GM06990 (cell line): ENCODE measurements around the gene RERE.

Experiments
- DNase-seq: peaks from one replicate; pipeline ENCODE4 v3.0.0-alpha.2; 2011; ENCODE audit not compliant: insufficient read length; ENCODE audit errors: extremely low read depth
- H3K27me3 ChIP-seq: replicated peaks from 2 replicates; pipeline ENCODE4 v1.6.0; 2011; ENCODE audit warnings: low read length; ENCODE audit not compliant: control insufficient read depth, insufficient read depth
- H3K36me3 ChIP-seq: 2 replicates; pipeline ENCODE4 v1.5.1; 2011; ENCODE audit warnings: low read length; ENCODE audit not compliant: control insufficient read depth, insufficient read depth
- H3K4me3 ChIP-seq: replicated peaks from 2 replicates; pipeline ENCODE4 v1.5.1; 2011; ENCODE audit warnings: low read depth, mild to moderate bottlenecking, control low read depth, low read length
- TF ChIP-seq, protein P1 (sequence below): IDR thresholded peaks from 2 replicates; pipeline ENCODE4 v1.5.1; 2011; ENCODE audit warnings: low read length, control low read depth, mild to moderate bottlenecking, inconsistent platforms; ENCODE audit not compliant: insufficient read depth, poor library complexity, severe bottlenecking

The RERE gene

DNA sequence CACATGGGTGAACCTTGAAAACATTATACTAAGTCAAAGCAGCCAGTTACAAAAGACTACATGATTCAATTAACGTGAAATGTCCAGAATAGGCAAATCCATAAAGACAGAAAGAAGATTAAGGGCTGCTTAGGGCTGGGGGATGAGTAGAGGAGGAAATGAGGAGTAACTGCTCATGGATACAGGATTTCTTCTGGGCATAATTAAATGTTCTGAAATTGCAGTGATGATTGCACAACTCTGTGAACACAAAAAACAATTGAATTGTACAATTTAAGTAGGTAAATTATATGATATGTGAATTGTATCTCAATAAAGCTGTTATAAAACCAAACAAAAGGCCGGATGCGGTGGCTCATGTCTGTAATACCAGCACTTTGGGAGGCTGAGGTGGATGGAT, 52.2 kb downstream of the RERE start:
- no peak for DNase-seq
- Histone ChIP-seq H3K27me3 (no peaks in the 10 kb centered on the region), H3K36me3 (no peaks in the 10 kb centered on the region), H3K4me3 (no peak overlapping the region)
- TF ChIP-seq, protein P1, sequence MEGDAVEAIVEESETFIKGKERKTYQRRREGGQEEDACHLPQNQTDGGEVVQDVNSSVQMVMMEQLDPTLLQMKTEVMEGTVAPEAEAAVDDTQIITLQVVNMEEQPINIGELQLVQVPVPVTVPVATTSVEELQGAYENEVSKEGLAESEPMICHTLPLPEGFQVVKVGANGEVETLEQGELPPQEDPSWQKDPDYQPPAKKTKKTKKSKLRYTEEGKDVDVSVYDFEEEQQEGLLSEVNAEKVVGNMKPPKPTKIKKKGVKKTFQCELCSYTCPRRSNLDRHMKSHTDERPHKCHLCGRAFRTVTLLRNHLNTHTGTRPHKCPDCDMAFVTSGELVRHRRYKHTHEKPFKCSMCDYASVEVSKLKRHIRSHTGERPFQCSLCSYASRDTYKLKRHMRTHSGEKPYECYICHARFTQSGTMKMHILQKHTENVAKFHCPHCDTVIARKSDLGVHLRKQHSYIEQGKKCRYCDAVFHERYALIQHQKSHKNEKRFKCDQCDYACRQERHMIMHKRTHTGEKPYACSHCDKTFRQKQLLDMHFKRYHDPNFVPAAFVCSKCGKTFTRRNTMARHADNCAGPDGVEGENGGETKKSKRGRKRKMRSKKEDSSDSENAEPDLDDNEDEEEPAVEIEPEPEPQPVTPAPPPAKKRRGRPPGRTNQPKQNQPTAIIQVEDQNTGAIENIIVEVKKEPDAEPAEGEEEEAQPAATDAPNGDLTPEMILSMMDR, result no peak

GRCh38 chr1:8764293-8764937, 53.0 kb downstream of the RERE start:
- peak overlapping the region; percentile 24; the same call in 1 of the 2 replicates for H3K4me3 ChIP-seq
- TF ChIP-seq, protein P1, result no peak
- peak; percentile 15 for DNase-seq
- H3K36me3 ChIP-seq, result no peaks in the 10 kb centered on the region
- H3K27me3 ChIP-seq, result no peaks in the 10 kb centered on the region

DNA sequence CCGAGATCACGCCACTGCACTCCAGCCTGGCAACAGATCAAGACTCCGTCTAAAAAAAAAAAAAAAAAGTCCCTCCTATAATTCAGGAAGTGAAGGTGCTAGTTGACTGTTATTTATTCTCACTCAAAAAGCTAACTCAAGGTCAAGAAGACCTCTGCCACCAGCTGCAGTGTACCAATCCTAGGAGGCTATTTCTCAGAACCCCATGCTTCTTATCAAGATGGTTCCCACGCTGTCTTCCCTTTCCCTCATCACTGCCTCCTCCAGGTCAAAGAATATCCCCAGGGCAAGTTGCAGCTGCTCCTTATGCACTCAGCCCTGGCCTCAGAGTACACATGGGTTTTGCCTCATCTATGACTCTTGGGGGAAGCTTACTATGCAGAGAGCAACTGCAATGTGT, 53.6 kb downstream of the RERE start:
- no peaks in the 10 kb centered on the region for H3K36me3 ChIP-seq
- TF ChIP-seq, protein P1, result peak; percentile 33
- peak overlapping the region; percentile 24; the same call in 1 of the 2 replicates for H3K4me3 ChIP-seq
- DNase-seq, result peak; percentile 49
- H3K27me3 ChIP-seq, result no peaks in the 10 kb centered on the region

DNA sequence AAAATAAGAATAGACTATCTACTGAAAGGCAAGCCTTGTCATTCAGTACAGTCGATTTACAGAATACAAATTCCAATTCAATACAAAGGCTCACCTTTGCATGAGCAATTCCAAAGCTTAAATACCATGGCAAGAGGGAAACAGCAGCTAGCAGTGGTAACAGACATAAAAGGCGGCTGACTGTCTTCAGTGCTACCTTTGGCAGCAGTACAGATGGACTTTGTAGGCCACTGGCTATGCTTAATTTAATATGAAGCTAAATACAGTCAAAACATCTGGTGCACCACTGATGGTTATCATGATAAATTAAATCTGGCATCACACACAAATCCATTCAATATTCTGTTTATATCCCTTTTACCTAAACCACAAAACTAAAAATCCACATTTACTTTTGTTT, 62.4 kb downstream of the RERE start:
- Histone ChIP-seq H3K27me3 (no peaks in the 10 kb centered on the region), H3K36me3 (no peaks in the 10 kb centered on the region), H3K4me3 (no peak overlapping the region)
- TF ChIP-seq, protein P1, result no peak
- no peak for DNase-seq

DNA sequence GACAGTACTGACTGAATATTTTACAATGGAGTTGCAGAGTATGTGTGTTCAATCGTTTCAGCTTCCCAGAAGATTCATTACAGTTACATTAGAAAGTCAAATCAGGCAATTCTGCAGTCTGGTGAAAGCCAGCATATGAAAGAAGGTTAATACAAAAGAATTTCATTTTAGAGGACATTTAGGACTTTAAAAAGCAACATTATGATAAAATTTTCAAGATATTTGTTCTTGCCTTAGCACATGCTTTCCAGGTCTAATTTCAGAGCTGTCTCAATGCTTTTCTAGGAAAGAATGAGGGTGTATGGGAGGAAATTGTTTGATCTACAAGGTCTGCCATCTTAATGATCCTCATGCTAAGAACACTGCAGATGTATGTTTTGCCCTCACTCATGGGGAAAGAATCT, 63.2 kb downstream of the RERE start:
- no peak for DNase-seq
- TF ChIP-seq, protein P1, result no peak
- no peaks in the 10 kb centered on the region for H3K27me3 ChIP-seq
- H3K4me3 ChIP-seq, result no peak overlapping the region
- H3K36me3 ChIP-seq, result no peaks in the 10 kb centered on the region

GRCh38 chr1:8753736-8754135, 63.7 kb downstream of the RERE start:
- no peaks in the 10 kb centered on the region for H3K27me3 ChIP-seq
- no peak overlapping the region for H3K4me3 ChIP-seq
- no peak for DNase-seq
- TF ChIP-seq, protein P1, result no peak
- H3K36me3 ChIP-seq, result no peaks in the 10 kb centered on the region
